ENCODE results near the gene DIABLO.

DNA sequence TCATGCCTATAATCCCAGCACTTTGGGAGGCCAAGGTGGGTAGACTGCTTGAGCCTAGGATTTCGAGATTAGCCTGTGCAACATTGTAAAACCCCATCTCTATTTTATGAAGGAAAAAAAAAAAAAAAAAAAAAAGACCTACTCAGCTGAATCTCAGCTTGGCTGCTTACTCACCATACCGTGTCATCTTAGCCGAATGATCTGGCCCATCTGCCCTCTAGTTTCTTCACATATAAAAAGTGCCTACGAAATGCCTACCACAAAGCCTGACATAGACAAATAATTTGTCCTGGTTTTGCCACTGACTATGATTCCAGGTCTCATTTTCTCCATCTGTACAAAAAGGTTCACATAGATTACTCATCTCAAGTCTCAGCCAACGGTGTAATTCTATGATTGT lies 10.1 kb downstream of the DIABLO start:
- no peak for TF ChIP-seq SNAPC5 (CRISPR knock-in tag; IDR thresholded peaks at IDR 0.05)
- TF ChIP-seq, protein P1, sequence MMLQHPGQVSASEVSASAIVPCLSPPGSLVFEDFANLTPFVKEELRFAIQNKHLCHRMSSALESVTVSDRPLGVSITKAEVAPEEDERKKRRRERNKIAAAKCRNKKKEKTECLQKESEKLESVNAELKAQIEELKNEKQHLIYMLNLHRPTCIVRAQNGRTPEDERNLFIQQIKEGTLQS (IDR thresholded peaks at IDR 0.05) = no peak
- TF ChIP-seq, protein P1 (CRISPR knock-in tag; conservative IDR thresholded peaks at IDR 0.05) = no peak
- no peak for TF ChIP-seq CTCF (IDR thresholded peaks at IDR 0.05 in 2 of 3, conservative IDR thresholded peaks at IDR 0.05 in 1 of 3; ENCODE audit: insufficient read depth in 2 of 3, low read depth in 1 of 3, low read length in 3 of 3)
- TF ChIP-seq, protein P2, sequence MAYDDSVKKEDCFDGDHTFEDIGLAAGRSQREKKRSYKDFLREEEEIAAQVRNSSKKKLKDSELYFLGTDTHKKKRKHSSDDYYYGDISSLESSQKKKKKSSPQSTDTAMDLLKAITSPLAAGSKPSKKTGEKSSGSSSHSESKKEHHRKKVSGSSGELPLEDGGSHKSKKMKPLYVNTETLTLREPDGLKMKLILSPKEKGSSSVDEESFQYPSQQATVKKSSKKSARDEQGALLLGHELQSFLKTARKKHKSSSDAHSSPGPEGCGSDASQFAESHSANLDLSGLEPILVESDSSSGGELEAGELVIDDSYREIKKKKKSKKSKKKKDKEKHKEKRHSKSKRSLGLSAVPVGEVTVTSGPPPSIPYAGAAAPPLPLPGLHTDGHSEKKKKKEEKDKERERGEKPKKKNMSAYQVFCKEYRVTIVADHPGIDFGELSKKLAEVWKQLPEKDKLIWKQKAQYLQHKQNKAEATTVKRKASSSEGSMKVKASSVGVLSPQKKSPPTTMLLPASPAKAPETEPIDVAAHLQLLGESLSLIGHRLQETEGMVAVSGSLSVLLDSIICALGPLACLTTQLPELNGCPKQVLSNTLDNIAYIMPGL (CRISPR knock-in tag; IDR thresholded peaks at IDR 0.05) = no peak
- no peak for TF ChIP-seq ZNF75A (CRISPR knock-in tag; IDR thresholded peaks at IDR 0.05)
- no peak for TF ChIP-seq ZFX (CRISPR knock-in tag; IDR thresholded peaks at IDR 0.05)
- TF ChIP-seq ZSCAN29 (IDR thresholded peaks at IDR 0.05) = no peak
- no peak for TF ChIP-seq SPI1 (IDR thresholded peaks at IDR 0.05; ENCODE audit: borderline replicate concordance, low read depth, low read length)
- peak; percentile 14; the same call in 1 of the 2 replicates for TF ChIP-seq MAFG (tag; conservative IDR thresholded peaks at IDR 0.05)
